ENCODE results near the gene SLC2A11.
"Not testable (repeated sequence)": the region's sequence is repeated elsewhere in the genome, so short reads cannot be mapped to it uniquely, and the experiment has no call there.

Gene SLC2A11

GRCh38 chr22:23899042-23899745 lies 41.5 kb downstream of the SLC2A11 start:
- no peak overlapping the region for H3K4me3 ChIP-seq (ENCODE audit: low read depth, low read length)
- H3K36me3 ChIP-seq (ENCODE audit: control insufficient read depth, insufficient read depth, low read length) = peaks cover 23% of the 10 kb centered on the region
- H3K4me1 ChIP-seq (ENCODE audit: control insufficient read depth, insufficient read depth, low read length) = peaks cover 10% of the 10 kb centered on the region
- no peaks in the 10 kb centered on the region for H3K27me3 ChIP-seq (ENCODE audit: control insufficient read depth, insufficient read depth, low read length)
- H3K27ac ChIP-seq (ENCODE audit: low read depth, low read length) = no peak overlapping the region
- H3K9me3 ChIP-seq (ENCODE audit: control insufficient read depth, insufficient read depth, low read depth, low read length) = peaks cover 29% of the 10 kb centered on the region
- H3K9ac ChIP-seq (ENCODE audit: low read length) = no peak overlapping the region

GRCh38 chr22:23900227-23900626 lies 42.6 kb downstream of the SLC2A11 start:
- H3K4me1 ChIP-seq (ENCODE audit: control insufficient read depth, insufficient read depth, low read length); H3K27ac ChIP-seq (ENCODE audit: low read depth, low read length); H3K4me3 ChIP-seq (ENCODE audit: low read depth, low read length); H3K27me3 ChIP-seq (ENCODE audit: control insufficient read depth, insufficient read depth, low read length); H3K9ac ChIP-seq (ENCODE audit: low read length): not testable (repeated sequence)
- H3K36me3 ChIP-seq (ENCODE audit: control insufficient read depth, insufficient read depth, low read length) = peaks cover 23% of the 10 kb centered on the region
- H3K9me3 ChIP-seq (ENCODE audit: control insufficient read depth, insufficient read depth, low read depth, low read length) = peaks cover 29% of the 10 kb centered on the region

DNA sequence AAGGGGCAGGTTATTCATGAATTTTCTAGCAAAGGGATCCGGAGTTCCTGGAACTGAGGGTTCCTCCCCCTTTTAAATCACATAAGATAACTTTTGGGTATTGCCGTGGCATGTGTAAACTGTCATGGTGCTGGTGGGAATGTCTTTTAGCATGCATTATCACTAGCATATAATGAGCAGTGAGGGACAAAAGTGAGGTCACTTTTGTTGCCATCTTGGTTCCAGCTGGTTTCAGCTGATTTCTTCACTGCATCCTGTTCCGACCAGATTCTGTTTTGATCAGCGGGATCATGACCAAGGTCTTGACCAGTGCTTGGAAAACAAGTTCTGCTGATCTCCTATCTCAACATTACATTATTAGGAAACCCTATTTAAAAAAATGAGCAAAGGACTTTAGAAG lies 43.9 kb downstream of the SLC2A11 start:
- Histone ChIP-seq H3K27me3 (ENCODE audit: control insufficient read depth, insufficient read depth, low read length) (0 out of 2 replicates have a peak, but pooled peaks cover 3% of the 10 kb centered on the region), H3K4me1 (ENCODE audit: control insufficient read depth, insufficient read depth, low read length) (peaks cover 7% of the 10 kb centered on the region), H3K27ac (ENCODE audit: low read depth, low read length) (no peak overlapping the region), H3K9ac (ENCODE audit: low read length) (no peak overlapping the region), H3K9me3 (ENCODE audit: control insufficient read depth, insufficient read depth, low read depth, low read length) (peaks cover 29% of the 10 kb centered on the region), H3K4me3 (ENCODE audit: low read depth, low read length) (no peak overlapping the region), H3K36me3 (ENCODE audit: control insufficient read depth, insufficient read depth, low read length) (peaks cover 11% of the 10 kb centered on the region)

DNA sequence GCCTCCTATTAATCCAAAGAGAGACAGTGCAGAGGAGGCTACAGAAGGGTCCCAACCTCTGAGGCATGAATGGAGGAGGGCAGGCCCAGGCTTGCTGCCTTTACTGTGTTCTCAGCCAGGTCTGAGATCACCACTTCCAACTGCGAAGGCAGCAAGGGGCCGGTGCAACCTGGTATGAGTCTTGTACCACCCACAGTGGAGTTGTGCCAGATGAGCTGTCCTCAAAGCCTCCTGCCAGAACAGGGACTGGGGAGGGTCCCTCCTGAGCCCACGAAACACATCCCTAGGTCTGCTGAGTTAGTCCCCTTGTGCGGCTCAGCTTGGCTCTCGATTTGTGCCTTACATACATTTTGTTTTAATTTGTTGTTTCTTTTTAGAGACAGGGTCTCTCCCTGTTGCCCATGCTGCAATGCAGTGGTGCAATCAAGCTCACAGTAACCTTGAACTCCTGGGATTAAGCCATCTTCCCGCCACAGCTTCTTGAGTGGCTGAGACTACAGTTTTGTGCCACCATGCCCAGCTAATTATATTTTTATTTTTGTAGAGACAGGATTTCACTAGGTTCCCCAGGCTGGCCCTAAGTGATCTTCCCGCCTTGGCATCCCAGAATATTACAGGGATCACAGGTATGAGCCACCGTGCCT lies 45.8 kb downstream of the SLC2A11 start:
- Histone ChIP-seq H3K27me3 (ENCODE audit: control insufficient read depth, insufficient read depth, low read length) (0 out of 2 replicates have a peak, but pooled peaks cover 3% of the 10 kb centered on the region), H3K4me1 (ENCODE audit: control insufficient read depth, insufficient read depth, low read length) (peaks cover 17% of the 10 kb centered on the region), H3K27ac (ENCODE audit: low read depth, low read length) (no peak overlapping the region), H3K36me3 (ENCODE audit: control insufficient read depth, insufficient read depth, low read length) (peaks cover 3% of the 10 kb centered on the region; the same call in 1 of the 2 replicates), H3K9me3 (ENCODE audit: control insufficient read depth, insufficient read depth, low read depth, low read length) (peaks cover 29% of the 10 kb centered on the region), H3K9ac (ENCODE audit: low read length) (no peak overlapping the region), H3K4me3 (ENCODE audit: low read depth, low read length) (no peak overlapping the region)

- peaks cover 29% of the 10 kb centered on the region for H3K4me1 ChIP-seq (ENCODE audit: control insufficient read depth, insufficient read depth, low read length)
- H3K27ac ChIP-seq (ENCODE audit: low read depth, low read length) = no peak overlapping the region
- 0 out of 2 replicates have a peak, but pooled peaks cover 3% of the 10 kb centered on the region for H3K27me3 ChIP-seq (ENCODE audit: control insufficient read depth, insufficient read depth, low read length)
Measured at GRCh38 chr22:23904573-23905254, 47.0 kb downstream of the SLC2A11 start.

GRCh38 chr22:23906641-23907040 lies 49.0 kb downstream of the SLC2A11 start:
- Histone ChIP-seq H3K36me3 (ENCODE audit: control insufficient read depth, insufficient read depth, low read length) (no peaks in the 10 kb centered on the region), H3K9ac (ENCODE audit: low read length) (peak overlapping the region; percentile 38), H3K4me3 (ENCODE audit: low read depth, low read length) (no peak overlapping the region), H3K27me3 (ENCODE audit: control insufficient read depth, insufficient read depth, low read length) (0 out of 2 replicates have a peak, but pooled peaks cover 3% of the 10 kb centered on the region), H3K27ac (ENCODE audit: low read depth, low read length) (peak overlapping the region; percentile 32; the same call in 1 of the 2 replicates), H3K4me1 (ENCODE audit: control insufficient read depth, insufficient read depth, low read length) (peaks cover 30% of the 10 kb centered on the region), H3K9me3 (ENCODE audit: control insufficient read depth, insufficient read depth, low read depth, low read length) (peaks cover 4% of the 10 kb centered on the region; the same call in 1 of the 2 replicates)

More at GRCh38 chr22:23904573-23905254, 47.0 kb downstream of the SLC2A11 start:
- no peaks in the 10 kb centered on the region for H3K36me3 ChIP-seq (ENCODE audit: control insufficient read depth, insufficient read depth, low read length)
- H3K4me3 ChIP-seq (ENCODE audit: low read depth, low read length) = no peak overlapping the region
- no peak overlapping the region for H3K9ac ChIP-seq (ENCODE audit: low read length)
- H3K9me3 ChIP-seq (ENCODE audit: control insufficient read depth, insufficient read depth, low read depth, low read length) = peaks cover 21% of the 10 kb centered on the region

GRCh38 chr22:23907423-23907822 lies 49.7 kb downstream of the SLC2A11 start:
- Histone ChIP-seq H3K4me3 (ENCODE audit: low read depth, low read length) (0 out of 2 replicates have a peak overlapping the region, but pooled peaks have one; percentile 18), H3K9ac (ENCODE audit: low read length) (peak overlapping the region; percentile 38), H3K4me1 (ENCODE audit: control insufficient read depth, insufficient read depth, low read length) (peaks cover 30% of the 10 kb centered on the region)
- not testable (repeated sequence) for H3K27me3 ChIP-seq (ENCODE audit: control insufficient read depth, insufficient read depth, low read length); H3K36me3 ChIP-seq (ENCODE audit: control insufficient read depth, insufficient read depth, low read length); H3K9me3 ChIP-seq (ENCODE audit: control insufficient read depth, insufficient read depth, low read depth, low read length); H3K27ac ChIP-seq (ENCODE audit: low read depth, low read length)

- H3K9ac ChIP-seq (ENCODE audit: low read length) = peak overlapping the region; percentile 25
- 0 out of 2 replicates have a peak, but pooled peaks cover 3% of the 10 kb centered on the region for H3K27me3 ChIP-seq (ENCODE audit: control insufficient read depth, insufficient read depth, low read length)
- no peak overlapping the region for H3K4me3 ChIP-seq (ENCODE audit: low read depth, low read length)
Measured at GRCh38 chr22:23908587-23909205, 51.0 kb downstream of the SLC2A11 start.

DNA sequence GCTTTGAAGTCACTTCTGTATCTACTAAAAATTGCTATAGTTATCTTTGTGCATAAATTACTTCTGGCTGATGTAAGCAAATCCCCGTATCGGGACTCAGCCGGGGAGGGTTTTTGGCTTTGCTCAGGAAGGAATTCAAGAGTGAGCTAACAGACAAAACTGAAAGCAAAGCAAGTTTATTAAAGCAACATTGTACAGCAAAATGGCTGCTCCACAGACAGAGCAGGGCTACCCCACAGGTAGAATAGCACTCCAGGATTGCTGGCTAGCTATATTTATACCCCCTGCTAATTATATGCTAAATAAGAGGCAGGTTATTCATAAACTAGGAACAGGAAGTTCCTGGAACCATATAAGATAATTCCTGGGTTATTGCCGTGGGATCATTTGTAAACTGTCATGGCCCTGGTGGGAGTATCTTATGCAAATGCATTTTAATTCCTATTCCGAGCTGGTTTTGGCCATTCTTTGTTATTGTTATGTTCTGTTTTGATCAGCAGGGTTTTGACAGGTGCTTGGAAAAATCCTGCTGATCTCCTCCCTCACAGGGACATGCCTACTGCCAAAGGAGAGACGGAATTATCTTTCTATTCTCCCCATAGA lies 51.7 kb downstream of the SLC2A11 start:
- Histone ChIP-seq H3K4me3 (ENCODE audit: low read depth, low read length) (no peak overlapping the region), H3K4me1 (ENCODE audit: control insufficient read depth, insufficient read depth, low read length) (peaks cover 39% of the 10 kb centered on the region), H3K9me3 (ENCODE audit: control insufficient read depth, insufficient read depth, low read depth, low read length) (peaks cover 11% of the 10 kb centered on the region), H3K27me3 (ENCODE audit: control insufficient read depth, insufficient read depth, low read length) (0 out of 2 replicates have a peak, but pooled peaks cover 3% of the 10 kb centered on the region), H3K27ac (ENCODE audit: low read depth, low read length) (no peak overlapping the region), H3K36me3 (ENCODE audit: control insufficient read depth, insufficient read depth, low read length) (no peaks in the 10 kb centered on the region), H3K9ac (ENCODE audit: low read length) (peak overlapping the region; percentile 25)

More at GRCh38 chr22:23908587-23909205, 51.0 kb downstream of the SLC2A11 start:
- no peak overlapping the region for H3K27ac ChIP-seq (ENCODE audit: low read depth, low read length)
- H3K9me3 ChIP-seq (ENCODE audit: control insufficient read depth, insufficient read depth, low read depth, low read length) = peaks cover 11% of the 10 kb centered on the region
- H3K36me3 ChIP-seq (ENCODE audit: control insufficient read depth, insufficient read depth, low read length) = no peaks in the 10 kb centered on the region
- peaks cover 36% of the 10 kb centered on the region for H3K4me1 ChIP-seq (ENCODE audit: control insufficient read depth, insufficient read depth, low read length)

DNA sequence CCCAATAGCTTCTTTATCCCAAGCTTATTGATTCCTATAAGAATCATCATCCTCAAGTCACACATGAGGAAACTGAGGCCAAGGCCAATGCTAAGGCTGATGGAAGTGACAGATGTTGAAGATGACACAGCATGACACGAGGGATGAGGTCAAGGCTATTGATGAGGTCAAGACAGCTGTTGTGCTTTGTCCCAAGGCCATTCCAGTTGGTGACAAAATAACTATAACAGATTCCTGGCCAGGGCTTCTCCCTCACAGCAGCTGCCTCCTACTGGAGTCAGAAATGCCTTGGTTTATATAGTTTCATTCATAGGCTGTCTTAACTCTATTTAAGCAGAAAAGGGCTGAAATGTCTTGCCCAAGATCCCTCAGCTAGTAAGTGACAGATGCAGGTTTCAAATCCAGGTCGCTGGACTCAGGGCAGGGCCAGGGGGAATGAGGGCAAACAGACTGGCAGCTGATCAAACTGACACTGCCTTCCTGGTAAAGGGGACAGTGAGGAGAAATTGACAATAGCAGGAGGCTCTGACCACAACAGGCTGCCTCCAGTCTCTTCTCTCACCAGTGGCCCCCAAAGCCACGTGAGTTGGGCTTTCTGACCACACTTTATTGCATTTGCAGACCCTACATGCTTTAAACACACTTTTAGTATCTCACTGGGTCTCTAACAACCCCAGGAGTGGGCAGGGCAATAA lies 53.0 kb downstream of the SLC2A11 start:
- H3K9ac ChIP-seq (ENCODE audit: low read length) = no peak overlapping the region
- H3K4me3 ChIP-seq (ENCODE audit: low read depth, low read length) = no peak overlapping the region
- H3K27ac ChIP-seq (ENCODE audit: low read depth, low read length) = no peak overlapping the region
- no peaks in the 10 kb centered on the region for H3K27me3 ChIP-seq (ENCODE audit: control insufficient read depth, insufficient read depth, low read length)
- H3K9me3 ChIP-seq (ENCODE audit: control insufficient read depth, insufficient read depth, low read depth, low read length) = peaks cover 11% of the 10 kb centered on the region
- peaks cover 39% of the 10 kb centered on the region for H3K4me1 ChIP-seq (ENCODE audit: control insufficient read depth, insufficient read depth, low read length)
- H3K36me3 ChIP-seq (ENCODE audit: control insufficient read depth, insufficient read depth, low read length) = no peaks in the 10 kb centered on the region

Measured in HUES6 (cell line).